Astrocyte (in vitro differentiated cells and primary cell): Measurements from ENCODE around the gene KIAA0513. TPM values are rescaled to one million over a fixed set of nuclear protein-coding genes. Genes with fewer than 3 reads are reported as not detected.

ENCODE experiments used
- DNase-seq: peaks from one replicate; pipeline ENCODE4 v3.0.0-alpha.2; 2010; ENCODE audit warnings: low read depth
- FAIRE-seq: peaks from 2 replicates; lab custom pipeline; 2011; peaks lifted over from hg19 to GRCh38; lab: Jason Lieb, UNC
- H2AFZ ChIP-seq: 2 replicates; pipeline ENCODE4 v1.6.0; 2012; ENCODE audit warnings: low read depth, low read length, inconsistent platforms
- H3K27ac ChIP-seq: 2 replicates; pipeline ENCODE4 v1.5.1; 2011; ENCODE audit warnings: low read depth, low read length, inconsistent platforms
- H3K27me3 ChIP-seq: 2 replicates; pipeline ENCODE4 v1.6.0; 2011; ENCODE audit warnings: low read length, inconsistent platforms; ENCODE audit not compliant: insufficient read depth
- H3K36me3 ChIP-seq: 2 replicates; pipeline ENCODE4 v1.5.1; 2011; ENCODE audit warnings: low read length, inconsistent platforms; ENCODE audit not compliant: insufficient read depth
- H3K4me1 ChIP-seq: 2 replicates; pipeline ENCODE4 v1.5.1; 2011; ENCODE audit warnings: low read length, inconsistent platforms; ENCODE audit not compliant: insufficient read depth
- H3K4me2 ChIP-seq: 2 replicates; pipeline ENCODE4 v1.6.0; 2012; ENCODE audit warnings: low read length, inconsistent platforms
- H3K4me3 ChIP-seq: 2 replicates; pipeline ENCODE4 v1.5.1; 2011; ENCODE audit warnings: low read depth, mild to moderate bottlenecking, low read length, inconsistent platforms; ENCODE audit not compliant: insufficient read depth
- H3K79me2 ChIP-seq: 2 replicates; pipeline ENCODE4 v1.6.0; 2012; ENCODE audit warnings: mild to moderate bottlenecking, low read length, inconsistent platforms; ENCODE audit not compliant: insufficient read depth
- H3K9ac ChIP-seq: 2 replicates; pipeline ENCODE4 v1.6.0; 2012; ENCODE audit warnings: mild to moderate bottlenecking, low read length, inconsistent platforms
- H3K9me3 ChIP-seq: 2 replicates; pipeline ENCODE4 v1.5.1; 2012; ENCODE audit warnings: low read depth, mild to moderate bottlenecking, low read length, inconsistent platforms; ENCODE audit not compliant: insufficient read depth
- H4K20me1 ChIP-seq: 2 replicates; pipeline ENCODE4 v1.6.0; 2012; ENCODE audit warnings: low read length, inconsistent platforms; ENCODE audit not compliant: insufficient read depth
- H3K27ac Mint-ChIP-seq: one replicate; pipeline ENCODE4 v1.8.0; 2021; ENCODE audit warnings: mild to moderate bottlenecking, mixed read lengths; ENCODE audit not compliant: unreplicated experiment
- H3K27me3 Mint-ChIP-seq: one replicate; pipeline ENCODE4 v1.8.0; 2021; ENCODE audit warnings: low read depth, mixed read lengths; ENCODE audit not compliant: unreplicated experiment
- H3K36me3 Mint-ChIP-seq: one replicate; pipeline ENCODE4 v1.8.0; 2021; ENCODE audit warnings: low read depth, mixed read lengths; ENCODE audit not compliant: unreplicated experiment
- H3K4me1 Mint-ChIP-seq: one replicate; pipeline ENCODE4 v1.8.0; 2021; ENCODE audit warnings: low read depth, mixed read lengths; ENCODE audit not compliant: unreplicated experiment
- H3K4me3 Mint-ChIP-seq: one replicate; pipeline ENCODE4 v1.8.0; 2021; ENCODE audit warnings: mild to moderate bottlenecking, moderate library complexity, mixed read lengths; ENCODE audit not compliant: unreplicated experiment
- H3K9me3 Mint-ChIP-seq: one replicate; pipeline ENCODE4 v1.8.0; 2021; ENCODE audit warnings: mild to moderate bottlenecking, mixed read lengths; ENCODE audit not compliant: unreplicated experiment
- EZH2 ChIP-seq: IDR thresholded peaks from 2 replicates; pipeline ENCODE4 v1.6.1; 2012; ENCODE audit warnings: mild to moderate bottlenecking, low read length, inconsistent platforms; ENCODE audit not compliant: insufficient read depth
- total RNA-seq: library from RNA; stranded (reverse); gene quantifications from 2 replicates; pipeline ENCODE4 v1.2.1, GENCODE V29; 2021
- TF ChIP-seq, protein P1 (sequence below): IDR thresholded peaks from 2 replicates; pipeline ENCODE4 v1.5.1; 2011; ENCODE audit warnings: low read depth, mild to moderate bottlenecking, inconsistent platforms, low read length, moderate library complexity; ENCODE audit not compliant: insufficient read depth

Gene KIAA0513
- total RNA-seq, 1 donor from 2014 or later, result 7.5 TPM

DNA sequence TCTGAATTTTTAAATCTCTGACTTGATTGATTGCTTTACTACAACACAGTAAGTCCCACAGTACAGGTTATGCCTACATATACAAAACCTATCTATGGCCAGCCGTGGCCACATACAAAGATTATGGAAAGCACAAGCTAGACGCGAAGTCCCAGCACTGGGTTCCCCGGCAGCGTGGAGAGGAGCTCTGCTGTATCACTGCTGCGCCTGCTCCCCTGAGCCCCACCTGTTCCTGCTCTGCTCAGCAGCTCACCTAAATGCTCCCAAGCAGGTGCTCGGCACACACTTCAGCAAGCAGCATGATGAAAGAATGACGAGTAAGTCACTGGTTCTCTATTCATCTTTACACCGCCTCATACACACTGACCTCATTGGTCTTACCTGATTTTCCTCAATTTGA, 36.8 kb upstream of the KIAA0513 start:
- Histone ChIP-seq H3K79me2 (peaks cover 79% of the 10 kb centered on the region), H3K9ac (no peak overlapping the region), H3K27me3 (no peaks in the 10 kb centered on the region), H3K4me2 (no peak overlapping the region), H3K4me3 (no peak overlapping the region), H3K4me1 (peaks cover 26% of the 10 kb centered on the region), H3K36me3 (peaks cover 35% of the 10 kb centered on the region), H4K20me1 (peaks cover 5% of the 10 kb centered on the region), H2AFZ (no peak overlapping the region), H3K27ac (no peak overlapping the region), H3K9me3 (no peaks in the 10 kb centered on the region)
- no peak for DNase-seq
- TF ChIP-seq, protein P1, sequence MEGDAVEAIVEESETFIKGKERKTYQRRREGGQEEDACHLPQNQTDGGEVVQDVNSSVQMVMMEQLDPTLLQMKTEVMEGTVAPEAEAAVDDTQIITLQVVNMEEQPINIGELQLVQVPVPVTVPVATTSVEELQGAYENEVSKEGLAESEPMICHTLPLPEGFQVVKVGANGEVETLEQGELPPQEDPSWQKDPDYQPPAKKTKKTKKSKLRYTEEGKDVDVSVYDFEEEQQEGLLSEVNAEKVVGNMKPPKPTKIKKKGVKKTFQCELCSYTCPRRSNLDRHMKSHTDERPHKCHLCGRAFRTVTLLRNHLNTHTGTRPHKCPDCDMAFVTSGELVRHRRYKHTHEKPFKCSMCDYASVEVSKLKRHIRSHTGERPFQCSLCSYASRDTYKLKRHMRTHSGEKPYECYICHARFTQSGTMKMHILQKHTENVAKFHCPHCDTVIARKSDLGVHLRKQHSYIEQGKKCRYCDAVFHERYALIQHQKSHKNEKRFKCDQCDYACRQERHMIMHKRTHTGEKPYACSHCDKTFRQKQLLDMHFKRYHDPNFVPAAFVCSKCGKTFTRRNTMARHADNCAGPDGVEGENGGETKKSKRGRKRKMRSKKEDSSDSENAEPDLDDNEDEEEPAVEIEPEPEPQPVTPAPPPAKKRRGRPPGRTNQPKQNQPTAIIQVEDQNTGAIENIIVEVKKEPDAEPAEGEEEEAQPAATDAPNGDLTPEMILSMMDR, result no peak
- no peak for TF ChIP-seq EZH2
- no peaks in the 10 kb centered on the region for H3K27me3 Mint-ChIP-seq
- peaks cover 17% of the 10 kb centered on the region for H3K4me1 Mint-ChIP-seq
- H3K9me3 Mint-ChIP-seq, result no peaks in the 10 kb centered on the region
- no peak overlapping the region for H3K27ac Mint-ChIP-seq
- FAIRE-seq, result no peak
- no peak overlapping the region for H3K4me3 Mint-ChIP-seq
- peaks cover 38% of the 10 kb centered on the region for H3K36me3 Mint-ChIP-seq

DNA sequence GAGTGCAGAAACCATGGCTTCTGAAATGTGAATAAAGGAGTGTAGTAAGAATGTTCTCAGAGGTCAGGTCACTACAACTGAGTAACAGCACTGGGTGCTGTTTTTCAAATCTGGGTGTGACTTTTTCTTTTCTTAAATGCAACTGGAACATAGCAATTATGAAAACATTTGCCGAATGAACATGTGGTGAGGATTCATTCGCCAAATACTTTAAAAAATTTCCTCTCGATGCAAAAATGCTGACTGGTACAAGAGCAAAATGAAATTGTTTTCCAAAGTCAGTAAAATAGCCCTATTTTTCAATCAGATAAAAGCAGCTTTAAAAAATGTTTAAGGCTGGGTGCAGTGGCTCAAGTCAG, 34.9 kb upstream of the KIAA0513 start:
- peaks cover 30% of the 10 kb centered on the region for H3K36me3 ChIP-seq
- H3K9ac ChIP-seq, result no peak overlapping the region
- H3K9me3 Mint-ChIP-seq, result no peaks in the 10 kb centered on the region
- no peaks in the 10 kb centered on the region for H3K27me3 Mint-ChIP-seq
- no peak overlapping the region for H3K27ac ChIP-seq
- H4K20me1 ChIP-seq, result peaks cover 5% of the 10 kb centered on the region
- no peak overlapping the region for H2AFZ ChIP-seq
- TF ChIP-seq, protein P1, result no peak
- no peak for TF ChIP-seq EZH2
- no peaks in the 10 kb centered on the region for H3K27me3 ChIP-seq
- FAIRE-seq, result no peak
- DNase-seq, result no peak
- H3K4me2 ChIP-seq, result no peak overlapping the region
- no peaks in the 10 kb centered on the region for H3K9me3 ChIP-seq
- peaks cover 26% of the 10 kb centered on the region for H3K36me3 Mint-ChIP-seq
- peaks cover 76% of the 10 kb centered on the region for H3K79me2 ChIP-seq
- H3K27ac Mint-ChIP-seq, result no peak overlapping the region
- peaks cover 21% of the 10 kb centered on the region for H3K4me1 ChIP-seq
- H3K4me3 ChIP-seq, result no peak overlapping the region
- peaks cover 15% of the 10 kb centered on the region for H3K4me1 Mint-ChIP-seq
- H3K4me3 Mint-ChIP-seq, result no peak overlapping the region

DNA sequence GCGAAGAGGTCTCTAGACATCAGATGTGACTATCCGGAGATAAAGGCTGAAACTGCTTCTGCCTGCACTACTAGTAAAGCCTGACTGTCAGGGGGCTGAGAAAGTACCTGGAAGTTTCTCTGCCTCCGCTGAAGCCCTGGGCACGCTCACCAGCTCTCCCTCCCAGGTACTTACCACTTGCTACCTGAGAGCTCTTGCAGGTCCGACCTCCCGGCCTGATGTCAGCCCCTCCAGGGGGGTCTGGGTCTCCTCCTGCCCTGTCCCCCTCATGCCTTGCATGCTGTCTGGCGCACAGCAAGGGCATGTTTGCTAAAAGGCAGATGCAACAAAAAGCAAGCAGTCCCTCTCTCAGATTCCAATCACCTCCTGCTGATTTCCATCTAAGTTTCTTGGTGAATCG, 33.7 kb upstream of the KIAA0513 start:
- Histone ChIP-seq H3K9me3 (no peaks in the 10 kb centered on the region), H3K27ac (peak overlapping the region; percentile 95), H3K4me1 (peaks cover 23% of the 10 kb centered on the region), H3K4me2 (peak overlapping the region; percentile 74), H3K27me3 (no peaks in the 10 kb centered on the region), H4K20me1 (peaks cover 5% of the 10 kb centered on the region), H3K79me2 (peaks cover 75% of the 10 kb centered on the region), H2AFZ (no peak overlapping the region), H3K36me3 (peaks cover 27% of the 10 kb centered on the region), H3K9ac (peak overlapping the region; percentile 76), H3K4me3 (no peak overlapping the region)
- Mint-ChIP-seq H3K4me1 (peaks cover 19% of the 10 kb centered on the region), H3K9me3 (no peaks in the 10 kb centered on the region), H3K4me3 (no peak overlapping the region), H3K27ac (peak overlapping the region; percentile 87), H3K27me3 (no peaks in the 10 kb centered on the region), H3K36me3 (peaks cover 22% of the 10 kb centered on the region)
- no peak for TF ChIP-seq EZH2
- TF ChIP-seq, protein P1, result no peak
- DNase-seq (no peak), FAIRE-seq (no peak)
